GM12878 (cell line): ENCODE measurements around the gene VCL.

Source experiments
- CTCF ChIP-seq, 3 experiments: IDR thresholded peaks in 2 of 3; conservative IDR thresholded peaks in 1 of 3; 2 replicates each; pipeline ENCODE4 v1.5.1; 2011; ENCODE audit warnings: low read depth in 3 of 3, low read length in 3 of 3, mild to moderate bottlenecking in 3 of 3, control low read depth in 2 of 3, moderate library complexity in 2 of 3, inconsistent platforms in 1 of 3, mixed read lengths in 1 of 3; ENCODE audit not compliant: control insufficient read depth in 2 of 3, insufficient read depth in 1 of 3; ENCODE audit errors: extremely low read depth in 1 of 3
- TF ChIP-seq, protein P1 (sequence below): IDR thresholded peaks from 2 replicates; pipeline ENCODE4 v1.6.1; 2012; ENCODE audit warnings: mild to moderate bottlenecking, low read depth, low read length

DNA sequence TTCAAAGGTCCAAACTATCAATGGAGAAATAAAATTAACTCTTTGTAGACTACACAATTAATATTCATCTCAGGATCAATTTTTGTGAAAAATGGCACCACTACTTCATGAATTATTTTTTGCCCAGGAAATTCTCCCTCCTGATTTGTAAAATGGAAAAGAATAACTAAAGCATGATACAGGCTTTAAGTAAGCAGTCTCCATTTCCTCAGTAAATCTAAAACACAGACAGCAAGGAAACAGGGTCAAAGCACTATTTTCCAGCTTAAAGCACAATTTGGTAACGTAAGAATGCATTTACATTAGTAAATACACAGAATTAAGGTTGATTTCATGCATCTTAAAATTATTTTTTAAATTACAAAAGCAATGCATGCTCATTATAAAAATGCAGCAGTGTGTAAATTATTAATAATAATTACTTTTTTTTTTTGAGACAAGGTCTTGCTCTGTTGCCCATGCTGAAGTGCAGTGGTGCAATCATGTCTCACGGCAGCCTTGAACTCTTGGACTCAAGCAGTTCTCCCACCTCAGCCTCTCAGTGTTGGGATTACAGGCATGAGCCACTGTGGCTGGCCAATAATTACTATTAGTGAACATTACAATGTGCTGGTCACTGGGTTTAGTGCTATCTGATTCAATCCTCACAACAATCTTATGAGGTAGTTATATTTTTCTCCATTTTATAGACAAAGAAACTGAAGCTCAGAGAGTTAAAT is 26.1 kb upstream of the VCL start:
- TF ChIP-seq CTCF (IDR thresholded peaks at IDR 0.05 in 2 of 3, conservative IDR thresholded peaks at IDR 0.05 in 1 of 3; ENCODE audit: control insufficient read depth in 2 of 3, extremely low read depth in 1 of 3, insufficient read depth in 1 of 3, low read depth in 3 of 3, low read length in 3 of 3), result no peak
- TF ChIP-seq, protein P1, sequence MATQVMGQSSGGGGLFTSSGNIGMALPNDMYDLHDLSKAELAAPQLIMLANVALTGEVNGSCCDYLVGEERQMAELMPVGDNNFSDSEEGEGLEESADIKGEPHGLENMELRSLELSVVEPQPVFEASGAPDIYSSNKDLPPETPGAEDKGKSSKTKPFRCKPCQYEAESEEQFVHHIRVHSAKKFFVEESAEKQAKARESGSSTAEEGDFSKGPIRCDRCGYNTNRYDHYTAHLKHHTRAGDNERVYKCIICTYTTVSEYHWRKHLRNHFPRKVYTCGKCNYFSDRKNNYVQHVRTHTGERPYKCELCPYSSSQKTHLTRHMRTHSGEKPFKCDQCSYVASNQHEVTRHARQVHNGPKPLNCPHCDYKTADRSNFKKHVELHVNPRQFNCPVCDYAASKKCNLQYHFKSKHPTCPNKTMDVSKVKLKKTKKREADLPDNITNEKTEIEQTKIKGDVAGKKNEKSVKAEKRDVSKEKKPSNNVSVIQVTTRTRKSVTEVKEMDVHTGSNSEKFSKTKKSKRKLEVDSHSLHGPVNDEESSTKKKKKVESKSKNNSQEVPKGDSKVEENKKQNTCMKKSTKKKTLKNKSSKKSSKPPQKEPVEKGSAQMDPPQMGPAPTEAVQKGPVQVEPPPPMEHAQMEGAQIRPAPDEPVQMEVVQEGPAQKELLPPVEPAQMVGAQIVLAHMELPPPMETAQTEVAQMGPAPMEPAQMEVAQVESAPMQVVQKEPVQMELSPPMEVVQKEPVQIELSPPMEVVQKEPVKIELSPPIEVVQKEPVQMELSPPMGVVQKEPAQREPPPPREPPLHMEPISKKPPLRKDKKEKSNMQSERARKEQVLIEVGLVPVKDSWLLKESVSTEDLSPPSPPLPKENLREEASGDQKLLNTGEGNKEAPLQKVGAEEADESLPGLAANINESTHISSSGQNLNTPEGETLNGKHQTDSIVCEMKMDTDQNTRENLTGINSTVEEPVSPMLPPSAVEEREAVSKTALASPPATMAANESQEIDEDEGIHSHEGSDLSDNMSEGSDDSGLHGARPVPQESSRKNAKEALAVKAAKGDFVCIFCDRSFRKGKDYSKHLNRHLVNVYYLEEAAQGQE, result no peak
